Effector memory CD8-positive, alpha-beta T cell (primary cell): ENCODE data around the gene SH3BP5L.
A peak's percentile ranks its signal among the peaks of the same experiment; 100 is the strongest.

Experiments
- ATAC-seq: fragments of 150-1000 bp; cut with Tn5 transposase; replicated peaks from 2 replicates; pipeline ENCODE4 v1.10.0; 2021; ENCODE audit warnings: mild to moderate bottlenecking, moderate library complexity
- DNase-seq, 3 experiments: peaks; one replicate each; pipeline ENCODE4 v3.0.0; 2021
- H3K27ac Mint-ChIP-seq, 2 donors: one replicate each; pipeline ENCODE4 v1.8.0; 2022; ENCODE audit warnings: mild to moderate bottlenecking in 2 of 2, mixed read lengths in 2 of 2, moderate library complexity in 2 of 2
- H3K27me3 Mint-ChIP-seq, 2 donors: one replicate each; pipeline ENCODE4 v1.8.0; 2022; ENCODE audit warnings: mixed read lengths in 2 of 2
- H3K36me3 Mint-ChIP-seq: one replicate; pipeline ENCODE4 v1.8.0; 2022; ENCODE audit warnings: mild to moderate bottlenecking, moderate library complexity, mixed read lengths; ENCODE audit not compliant: insufficient read depth
- H3K4me1 Mint-ChIP-seq, 2 donors: one replicate each; pipeline ENCODE4 v1.8.0; 2022; ENCODE audit warnings: low read depth in 2 of 2, mixed read lengths in 2 of 2
- H3K4me3 Mint-ChIP-seq, 2 donors: one replicate each; pipeline ENCODE4 v1.8.0; 2022; ENCODE audit warnings: mild to moderate bottlenecking in 2 of 2, mixed read lengths in 2 of 2, moderate library complexity in 2 of 2
- H3K9me3 Mint-ChIP-seq, 2 donors: one replicate each; pipeline ENCODE4 v1.8.0; 2022; ENCODE audit warnings: mixed read lengths in 2 of 2

Gene SH3BP5L

DNA sequence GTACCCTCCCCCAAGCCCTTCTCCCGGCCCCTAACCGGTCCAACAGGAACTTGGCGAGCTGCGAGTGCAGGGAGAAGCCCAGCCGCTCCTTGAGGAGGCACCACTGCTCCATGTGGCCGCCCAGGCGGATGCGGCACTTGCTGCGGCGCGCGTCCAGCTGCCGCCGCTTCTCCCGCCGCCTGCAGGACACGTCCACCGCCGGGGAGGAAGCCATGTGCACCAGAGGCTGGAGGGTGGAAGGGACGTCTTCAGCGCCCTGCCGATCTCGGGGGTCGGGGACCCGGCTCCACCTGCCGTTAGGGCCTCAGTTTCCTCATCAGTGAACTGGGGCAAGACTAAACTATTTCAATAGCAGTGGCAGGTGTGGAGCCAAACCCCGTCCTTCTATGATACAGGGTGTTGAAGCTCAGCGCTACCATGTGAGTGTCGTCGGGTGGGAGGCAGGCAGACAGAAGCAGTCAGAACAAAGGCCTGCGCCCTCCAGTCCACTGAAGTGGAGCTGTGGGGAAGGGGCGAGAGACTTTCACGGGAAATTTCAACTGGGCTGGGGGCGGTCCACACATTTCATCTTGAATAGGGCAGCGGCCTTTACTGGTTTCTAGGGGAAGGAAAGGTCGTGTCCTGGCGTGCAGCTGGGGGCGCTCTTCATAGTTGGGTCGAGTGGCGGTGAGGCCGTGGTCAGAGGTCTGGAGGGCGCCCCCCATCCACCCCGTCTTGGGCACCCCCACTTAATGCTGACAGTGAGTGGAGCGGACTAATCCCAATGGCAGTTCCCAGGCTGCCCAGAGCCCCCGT lies 32.6 kb upstream of the SH3BP5L start:
- ATAC-seq (peak; percentile 25), DNase-seq (no peak)
- Mint-ChIP-seq H3K9me3 (no peaks in the 10 kb centered on the region), H3K4me1 (peaks cover 32 to 43% of the 10 kb centered on the region in 2 donors), H3K27me3 (no peaks in the 10 kb centered on the region), H3K27ac (peak overlapping the region; percentile 88 to 95), H3K4me3 (peak overlapping the region; percentile 80 to 82), H3K36me3 (peaks cover 31% of the 10 kb centered on the region)

DNA sequence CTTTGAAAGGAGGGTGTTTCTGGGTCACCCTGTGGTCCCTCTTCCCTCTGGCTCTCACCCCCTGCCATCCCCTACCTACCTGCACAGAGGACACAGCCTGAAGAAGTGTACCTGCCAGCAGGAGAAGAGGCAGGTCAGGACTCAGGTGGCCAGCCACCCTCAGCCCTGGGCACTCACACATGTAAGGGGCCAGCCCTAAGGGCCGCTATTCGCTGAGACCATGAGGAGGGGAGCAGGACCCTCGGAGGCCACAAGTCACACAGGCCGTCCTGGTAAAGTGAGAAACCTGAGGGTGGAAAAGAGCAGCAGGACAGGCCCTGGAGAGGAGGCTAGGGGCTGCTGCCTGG lies 32.0 kb upstream of the SH3BP5L start:
- DNase-seq (no peak), ATAC-seq (no peak)
- Mint-ChIP-seq H3K27me3 (no peaks in the 10 kb centered on the region), H3K27ac (peak overlapping the region; percentile 88 to 95), H3K4me1 (peaks cover 28 to 40% of the 10 kb centered on the region in 2 donors), H3K9me3 (no peaks in the 10 kb centered on the region), H3K36me3 (peaks cover 31% of the 10 kb centered on the region), H3K4me3 (peak overlapping the region; percentile 80 to 82)

DNA sequence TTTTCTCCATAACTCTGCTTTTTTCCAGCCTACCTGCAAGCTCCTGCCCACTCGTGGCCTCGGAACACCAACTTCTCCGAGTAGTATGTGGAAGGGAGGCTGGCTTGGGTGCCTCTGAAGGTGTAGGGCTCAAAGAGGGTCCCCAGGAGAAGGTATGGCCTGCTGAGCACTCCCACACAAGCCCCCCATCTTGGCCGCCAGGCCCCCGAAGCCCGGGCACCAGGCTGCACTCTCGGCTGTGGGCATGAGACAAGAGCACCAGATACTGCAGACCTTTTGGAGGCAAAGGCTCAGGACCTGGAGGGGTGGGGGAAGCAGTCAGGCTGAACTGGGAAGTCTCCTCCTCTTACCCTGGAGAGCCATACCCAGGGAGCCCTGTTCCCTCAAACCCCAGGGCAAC lies 31.5 kb upstream of the SH3BP5L start:
- DNase-seq: no peak

DNA sequence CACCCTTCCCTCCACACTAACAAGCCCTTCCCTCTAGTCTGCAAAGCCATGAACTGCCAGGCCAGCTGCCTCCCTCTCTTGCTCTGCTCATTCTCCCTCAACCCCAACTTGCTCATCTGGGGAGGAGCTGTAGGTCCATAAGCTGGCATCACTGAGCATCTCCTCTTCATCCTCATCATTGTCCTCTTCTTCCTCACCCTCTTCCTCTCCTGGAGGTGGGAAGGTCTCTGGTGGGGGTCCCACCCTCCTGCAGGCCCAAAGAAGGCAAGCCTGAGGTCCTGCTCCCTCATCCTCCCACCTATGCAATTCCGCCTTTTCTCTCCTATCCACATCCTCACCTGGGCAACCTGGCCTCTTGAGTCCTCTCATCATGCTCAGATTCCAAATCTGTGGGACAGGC lies 30.5 kb upstream of the SH3BP5L start:
- DNase-seq: no peak
- Mint-ChIP-seq H3K9me3 (no peaks in the 10 kb centered on the region), H3K36me3 (peaks cover 31% of the 10 kb centered on the region), H3K27me3 (no peaks in the 10 kb centered on the region), H3K27ac (peak overlapping the region in 1 of 2 donors; percentile 81), H3K4me1 (peaks cover 24 to 29% of the 10 kb centered on the region in 2 donors), H3K4me3 (no peak overlapping the region)
- ATAC-seq: no peak

More for the DNA sequence above, 31.5 kb upstream of the SH3BP5L start:
- Mint-ChIP-seq H3K4me1 (peaks cover 24 to 34% of the 10 kb centered on the region in 2 donors), H3K4me3 (peak overlapping the region; percentile 80 to 82), H3K36me3 (peaks cover 31% of the 10 kb centered on the region), H3K27ac (peak overlapping the region; percentile 88 to 95), H3K27me3 (no peaks in the 10 kb centered on the region), H3K9me3 (no peaks in the 10 kb centered on the region)
- no peak for ATAC-seq

DNA sequence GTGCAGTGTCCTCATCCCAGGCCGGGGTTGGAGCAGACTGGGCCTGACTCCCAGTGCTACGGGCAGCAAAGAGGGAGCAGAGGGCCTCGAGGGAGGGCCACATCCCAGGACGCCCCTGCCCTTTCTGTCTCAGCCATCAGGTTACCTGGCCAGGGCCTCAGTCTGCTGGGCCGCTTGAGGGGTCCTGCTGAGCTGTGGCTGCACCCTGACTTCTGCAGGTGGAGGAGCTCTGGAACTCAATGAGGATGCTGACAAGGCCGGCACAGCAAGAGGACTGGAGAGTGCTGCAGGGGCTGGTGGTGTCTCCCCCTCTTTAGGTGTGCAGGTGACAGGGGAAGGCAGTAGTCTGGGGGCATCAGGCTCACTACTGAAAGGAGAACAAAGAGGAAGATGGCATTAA lies 29.9 kb upstream of the SH3BP5L start:
- DNase-seq (no peak), ATAC-seq (no peak)
- peak overlapping the region in 1 of 2 donors; percentile 81 for H3K27ac Mint-ChIP-seq
- peaks cover 31% of the 10 kb centered on the region for H3K36me3 Mint-ChIP-seq
- H3K4me3 Mint-ChIP-seq: no peak overlapping the region
- H3K9me3 Mint-ChIP-seq: no peaks in the 10 kb centered on the region
- peaks cover 24 to 27% of the 10 kb centered on the region in 2 donors for H3K4me1 Mint-ChIP-seq
- H3K27me3 Mint-ChIP-seq: no peaks in the 10 kb centered on the region

DNA sequence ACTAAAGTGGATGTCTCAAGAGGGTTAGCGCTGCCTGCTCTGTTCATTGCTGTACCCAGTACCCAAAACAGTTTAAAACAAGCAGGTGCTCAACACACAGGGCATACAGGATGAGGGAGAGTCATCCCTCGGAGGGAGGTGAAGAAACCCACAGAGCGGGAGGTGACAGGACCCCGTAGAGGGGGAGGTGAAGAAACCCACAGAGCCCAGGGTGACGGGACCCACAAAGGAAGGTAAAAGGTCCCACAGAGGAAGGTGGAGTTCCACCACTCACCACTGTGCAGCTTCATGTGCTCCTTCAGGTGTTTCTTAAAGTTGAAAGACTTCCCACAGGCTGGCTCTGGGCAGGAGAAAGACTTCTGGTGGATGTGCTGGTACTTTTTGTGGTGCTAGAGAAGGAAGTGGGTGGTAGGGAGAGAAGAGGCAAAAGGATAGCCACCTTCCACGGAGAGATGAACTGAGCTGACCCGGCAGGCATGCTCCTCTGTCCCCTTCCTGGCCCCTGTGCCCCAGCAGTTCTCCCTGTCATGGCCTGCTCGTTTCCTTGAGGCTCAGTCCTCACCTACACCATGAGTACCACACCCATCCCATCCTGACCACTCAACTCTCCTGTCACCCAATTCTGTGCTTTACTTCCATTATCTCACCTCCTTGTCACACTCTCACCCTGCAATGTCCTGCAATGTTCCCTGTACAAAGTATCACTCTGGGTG lies 28.1 kb upstream of the SH3BP5L start:
- Mint-ChIP-seq H3K36me3 (peaks cover 23% of the 10 kb centered on the region), H3K9me3 (no peaks in the 10 kb centered on the region), H3K4me3 (no peak overlapping the region), H3K27ac (no peak overlapping the region), H3K27me3 (no peaks in the 10 kb centered on the region), H3K4me1 (peaks cover 17 to 19% of the 10 kb centered on the region in 2 donors)
- ATAC-seq (peak; percentile 86), DNase-seq (peak; percentile 53 to 60 (median 56))

DNA sequence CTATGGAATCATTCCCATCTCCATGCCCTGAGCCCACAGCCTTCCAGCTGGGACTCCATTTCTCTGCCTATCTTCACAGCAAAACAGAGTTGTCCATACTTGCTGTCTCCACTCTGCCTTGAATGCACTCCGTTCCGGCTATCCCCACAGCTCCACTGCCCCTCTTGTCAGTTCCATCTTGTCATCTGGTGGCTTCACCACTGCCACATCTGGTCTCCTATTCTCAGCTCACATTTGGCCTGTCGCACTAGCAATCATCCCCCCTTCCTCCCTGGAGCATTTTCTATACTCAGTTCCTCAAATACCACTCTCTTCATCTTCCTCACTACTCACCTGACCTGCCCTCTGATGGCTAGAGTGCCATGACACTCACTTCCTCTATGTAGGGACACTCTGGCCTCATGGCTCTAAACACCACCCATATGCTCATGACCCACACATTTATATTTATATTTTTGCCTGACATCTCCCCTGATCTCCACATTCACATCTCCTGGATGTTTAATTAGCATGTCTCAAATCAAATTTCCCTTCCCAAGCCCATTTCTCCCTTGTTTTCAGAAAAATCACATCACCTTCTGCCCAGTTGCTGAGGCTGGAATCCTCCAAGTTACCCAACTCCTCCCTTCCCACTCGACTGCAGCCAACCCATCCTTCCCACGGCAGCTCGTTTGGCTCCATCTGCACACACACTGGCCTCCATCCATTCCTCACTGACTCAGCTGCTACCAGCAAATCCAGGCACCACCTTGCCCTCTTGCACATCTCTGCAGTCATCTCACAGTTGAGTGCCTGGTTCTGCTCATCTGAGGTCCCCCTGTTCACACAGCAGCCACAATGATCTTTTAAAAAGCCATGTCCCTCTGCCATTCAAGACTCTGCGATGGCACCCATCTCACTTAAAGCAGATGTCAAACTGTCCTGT lies 27.0 kb upstream of the SH3BP5L start:
- Mint-ChIP-seq H3K36me3 (peaks cover 14% of the 10 kb centered on the region), H3K4me1 (peaks cover 9 to 11% of the 10 kb centered on the region in 2 donors), H3K27ac (no peak overlapping the region), H3K9me3 (no peaks in the 10 kb centered on the region), H3K4me3 (no peak overlapping the region), H3K27me3 (no peaks in the 10 kb centered on the region)
- DNase-seq (no peak), ATAC-seq (no peak)

DNA sequence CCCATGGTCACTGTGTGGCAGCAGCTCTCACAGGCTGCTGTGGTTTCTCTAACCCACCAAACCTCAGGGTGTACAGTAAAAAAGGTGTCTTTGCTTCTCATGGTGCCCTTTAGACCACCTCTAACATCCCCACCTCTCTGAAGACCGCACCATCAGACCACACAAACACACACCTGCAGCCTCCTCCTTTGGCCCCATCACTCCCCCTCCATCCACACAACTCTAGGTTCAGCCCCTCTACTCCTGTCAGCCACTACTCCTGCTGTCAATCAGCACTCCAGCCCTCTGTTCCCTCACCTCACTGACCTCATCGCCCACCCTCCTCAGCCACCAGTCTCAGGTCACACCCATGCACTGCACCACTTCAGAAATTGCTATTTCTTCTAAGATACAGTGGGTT lies 25.7 kb upstream of the SH3BP5L start:
- peaks cover 21% of the 10 kb centered on the region for H3K36me3 Mint-ChIP-seq

DNA sequence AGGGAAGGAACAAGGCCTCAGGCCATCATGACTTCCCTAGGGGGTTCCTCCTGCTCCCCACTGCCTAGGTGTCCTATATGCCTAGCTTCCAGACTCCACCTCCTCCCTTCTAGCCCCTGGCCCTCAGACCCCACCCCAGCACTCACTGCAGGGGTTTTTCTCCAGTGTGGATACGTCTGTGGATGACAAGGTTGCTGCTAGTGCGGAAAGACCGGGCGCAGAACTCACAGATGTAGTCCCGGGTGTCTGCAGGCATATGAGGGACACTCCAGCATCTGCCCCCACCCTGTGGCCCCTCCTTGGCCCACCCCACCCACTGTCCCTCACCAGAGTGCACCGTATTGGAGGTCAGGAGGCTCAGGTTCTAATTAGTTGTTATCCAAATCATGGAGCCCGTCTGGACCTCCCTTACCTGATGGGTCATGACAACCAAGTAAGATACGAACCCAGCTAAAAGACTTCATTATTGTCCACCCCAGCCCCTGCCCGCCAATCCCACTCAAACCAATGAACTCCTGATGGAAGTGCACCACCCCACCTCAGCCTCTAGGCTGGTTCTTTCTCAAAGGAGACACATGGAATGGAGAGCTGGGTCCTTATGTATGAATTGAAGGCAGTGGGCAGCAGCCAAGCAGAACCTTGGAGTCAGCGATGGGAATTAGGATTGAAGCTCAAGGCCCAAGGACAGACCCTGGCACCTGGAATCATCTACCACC lies 25.0 kb upstream of the SH3BP5L start:
- H3K4me1 Mint-ChIP-seq: peaks cover 0 to 2% of the 10 kb centered on the region in 2 donors
- no peaks in the 10 kb centered on the region for H3K9me3 Mint-ChIP-seq
- peak overlapping the region in 1 of 2 donors; percentile 4 for H3K27ac Mint-ChIP-seq
- H3K36me3 Mint-ChIP-seq: peaks cover 24% of the 10 kb centered on the region
- no peaks in the 10 kb centered on the region for H3K27me3 Mint-ChIP-seq
- no peak for ATAC-seq
- DNase-seq: no peak
- no peak overlapping the region for H3K4me3 Mint-ChIP-seq

More for the DNA sequence above, 25.7 kb upstream of the SH3BP5L start:
- Mint-ChIP-seq H3K9me3 (no peaks in the 10 kb centered on the region), H3K27me3 (no peaks in the 10 kb centered on the region), H3K4me3 (no peak overlapping the region), H3K27ac (no peak overlapping the region), H3K4me1 (peaks cover 4 to 5% of the 10 kb centered on the region in 2 donors)
- DNase-seq: no peak
- no peak for ATAC-seq

DNA sequence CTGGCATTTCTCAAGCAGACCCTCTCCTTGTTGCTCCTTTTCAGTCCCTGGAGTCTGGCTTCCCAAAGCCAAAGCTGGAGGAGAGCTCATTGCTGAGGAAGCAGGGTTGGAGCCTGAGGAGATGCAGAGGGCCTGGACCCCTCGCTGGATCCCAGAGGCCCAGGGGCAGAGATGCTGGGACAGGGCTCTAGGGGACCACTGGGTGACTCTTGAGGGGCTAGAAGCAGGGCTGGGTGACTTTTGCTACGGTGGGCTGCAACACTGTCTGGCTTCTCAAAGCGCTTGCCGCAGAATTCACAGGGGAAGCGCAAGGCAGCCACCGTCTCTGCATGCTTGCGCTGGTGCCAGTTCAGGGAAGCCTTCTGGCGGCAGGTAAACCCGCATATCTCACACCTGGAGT lies 24.4 kb upstream of the SH3BP5L start:
- Mint-ChIP-seq H3K27me3 (no peaks in the 10 kb centered on the region), H3K9me3 (no peaks in the 10 kb centered on the region), H3K4me1 (peaks cover 0 to 2% of the 10 kb centered on the region in 2 donors), H3K27ac (peak overlapping the region in 1 of 2 donors; percentile 4), H3K36me3 (peaks cover 26% of the 10 kb centered on the region), H3K4me3 (no peak overlapping the region)
- no peak for DNase-seq
- ATAC-seq: no peak

DNA sequence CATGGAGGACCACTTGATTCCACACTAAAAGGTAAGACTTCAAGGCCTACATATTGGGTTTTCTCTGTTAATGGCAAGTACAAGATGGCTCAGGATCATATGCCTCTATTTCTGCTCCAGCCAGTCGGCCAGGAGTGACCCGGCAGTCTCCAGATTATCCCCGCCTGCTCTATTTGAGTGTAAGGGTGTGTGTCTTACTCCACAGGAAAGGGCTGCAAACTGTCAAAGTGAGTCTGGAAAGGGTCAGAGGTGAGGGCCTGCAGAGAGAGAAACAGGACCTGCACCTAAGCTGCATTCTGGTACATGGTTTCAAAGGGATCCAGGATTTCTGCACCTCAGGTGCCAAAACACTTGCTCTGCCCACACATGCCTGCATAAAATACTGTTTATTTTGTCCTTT lies 23.9 kb upstream of the SH3BP5L start:
- peaks cover 0 to 2% of the 10 kb centered on the region in 2 donors for H3K4me1 Mint-ChIP-seq
- H3K9me3 Mint-ChIP-seq: no peaks in the 10 kb centered on the region
- H3K27me3 Mint-ChIP-seq: no peaks in the 10 kb centered on the region
- ATAC-seq (no peak), DNase-seq (no peak)
- no peak overlapping the region for H3K27ac Mint-ChIP-seq
- no peak overlapping the region for H3K4me3 Mint-ChIP-seq
- peaks cover 21% of the 10 kb centered on the region for H3K36me3 Mint-ChIP-seq

DNA sequence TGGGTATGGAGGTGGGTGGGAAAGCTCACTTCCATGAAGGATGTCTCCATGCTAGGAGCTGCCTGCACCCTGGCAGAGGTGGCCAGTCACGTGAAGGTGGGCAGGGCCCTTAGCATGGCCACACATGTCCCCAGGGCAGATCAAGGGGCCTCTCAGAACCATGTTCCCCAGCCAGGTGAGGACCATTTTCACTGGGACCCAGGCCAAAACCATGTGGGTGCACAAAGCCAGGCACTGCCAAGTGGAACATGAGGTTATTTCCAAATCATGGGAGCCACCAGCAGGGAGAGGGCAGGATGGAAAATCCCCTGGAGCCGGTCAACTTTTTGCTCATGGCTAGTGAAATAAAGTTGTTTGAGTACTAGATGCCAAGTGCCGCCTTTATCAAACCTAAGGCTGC lies 23.4 kb upstream of the SH3BP5L start:
- Mint-ChIP-seq H3K9me3 (no peaks in the 10 kb centered on the region), H3K4me3 (no peak overlapping the region), H3K4me1 (peaks cover 0 to 2% of the 10 kb centered on the region in 2 donors), H3K36me3 (peaks cover 19% of the 10 kb centered on the region), H3K27ac (peak overlapping the region in 1 of 2 donors; percentile 2), H3K27me3 (no peaks in the 10 kb centered on the region)
- ATAC-seq (no peak), DNase-seq (no peak)

DNA sequence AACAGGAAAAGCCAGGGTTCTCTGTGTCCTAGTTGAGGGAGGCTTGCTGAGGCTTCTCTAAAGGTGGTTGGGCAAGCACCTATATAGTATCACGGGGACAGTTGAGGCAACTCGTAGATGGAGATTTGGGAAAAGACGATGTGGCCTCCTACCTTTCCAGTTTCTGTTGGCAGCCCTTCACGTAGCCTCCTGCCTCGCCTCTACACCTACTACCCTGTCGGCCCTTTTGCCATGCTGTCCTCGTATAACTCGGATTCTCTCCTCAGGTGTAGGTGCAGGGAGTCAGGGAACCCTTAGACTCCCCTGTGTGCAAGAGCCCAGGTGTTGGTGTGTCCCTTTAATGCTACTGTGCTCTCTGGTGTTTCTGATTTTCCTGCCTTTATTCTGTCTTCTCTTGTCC lies 22.9 kb upstream of the SH3BP5L start:
- DNase-seq: no peak
- ATAC-seq: no peak
- Mint-ChIP-seq H3K4me1 (peaks cover 0 to 2% of the 10 kb centered on the region in 2 donors), H3K9me3 (no peaks in the 10 kb centered on the region), H3K27me3 (no peaks in the 10 kb centered on the region), H3K27ac (peak overlapping the region in 1 of 2 donors; percentile 2), H3K4me3 (no peak overlapping the region), H3K36me3 (peaks cover 19% of the 10 kb centered on the region)
